Activated naive CD8-positive, alpha-beta T cell treated with anti-CD3 and anti-CD28 coated beads, Interleukin-2, amount 10 ng/mL, durations not matched to agents 7 days and 5 days (primary cell): ENCODE measurements around the gene COL3A1. TPM values are rescaled to one million over a fixed set of nuclear protein-coding genes. Genes with fewer than 3 reads are reported as not detected.

Experiments used
- ATAC-seq: fragments of 150-1000 bp; cut with Tn5 transposase; one replicate; pipeline ENCODE4 v1.10.0; 2021; ENCODE audit warnings: low read depth, moderate library complexity
- POLR2A ChIA-PET: fragments of 350-600 bp; sonication (Branson Sonifier 250); formaldehyde crosslinking; loops from one replicate; lab custom pipeline; 2021; ENCODE audit warnings: antibody characterized with exemption; lab: Charles Lee
- DNase-seq: peaks from one replicate; pipeline ENCODE4 v3.0.0; 2021
- H3K27ac Mint-ChIP-seq: one replicate; pipeline ENCODE4 v1.8.0; 2022; ENCODE audit warnings: mild to moderate bottlenecking, mixed read lengths
- H3K27me3 Mint-ChIP-seq: one replicate; pipeline ENCODE4 v1.8.0; 2022; ENCODE audit warnings: mild to moderate bottlenecking, moderate library complexity, mixed read lengths
- H3K36me3 Mint-ChIP-seq: one replicate; pipeline ENCODE4 v1.8.0; 2021; ENCODE audit warnings: mild to moderate bottlenecking, mixed read lengths
- H3K4me1 Mint-ChIP-seq: one replicate; pipeline ENCODE4 v1.8.0; 2021; ENCODE audit warnings: mixed read lengths
- H3K4me3 Mint-ChIP-seq: one replicate; pipeline ENCODE4 v1.8.0; 2022; ENCODE audit warnings: mild to moderate bottlenecking, moderate library complexity, mixed read lengths
- H3K9me3 Mint-ChIP-seq: one replicate; pipeline ENCODE4 v1.8.0; 2021; ENCODE audit warnings: mixed read lengths
- microRNA-seq: library from miRNA; unstranded; fragments of <30 nt; microRNA quantifications from one replicate; pipeline ENCODE4 v1.2.0, GENCODE V29; 2022
- total RNA-seq, 2 experiments: library from RNA; stranded (reverse); gene quantifications; one replicate each; pipeline ENCODE4 v1.2.3, GENCODE V29; 2021

Gene COL3A1
- total RNA-seq, 2 experiments from 2014 or later, result not detected

GRCh38 chr2:189048189-189048588 is 74.0 kb downstream of the COL3A1 start:
- no peak overlapping the region for H3K27ac Mint-ChIP-seq
- no peak for ATAC-seq

GRCh38 chr2:189049709-189050164 is 75.6 kb downstream of the COL3A1 start:
- Mint-ChIP-seq H3K27ac (no peak overlapping the region), H3K36me3 (no peaks in the 10 kb centered on the region), H3K4me1 (no peaks in the 10 kb centered on the region), H3K4me3 (no peak overlapping the region), H3K9me3 (no peaks in the 10 kb centered on the region), H3K27me3 (no peaks in the 10 kb centered on the region)
- DNase-seq (no peak), ATAC-seq (no peak)
- POLR2A ChIA-PET, result no interaction called here

More at GRCh38 chr2:189048189-189048588, 74.0 kb downstream of the COL3A1 start:
- H3K4me1 Mint-ChIP-seq, result no peaks in the 10 kb centered on the region
- DNase-seq, result no peak
- no peak overlapping the region for H3K4me3 Mint-ChIP-seq
- H3K36me3 Mint-ChIP-seq, result no peaks in the 10 kb centered on the region
- POLR2A ChIA-PET, result no interaction called here
- no peaks in the 10 kb centered on the region for H3K9me3 Mint-ChIP-seq
- no peaks in the 10 kb centered on the region for H3K27me3 Mint-ChIP-seq

- Mint-ChIP-seq H3K9me3 (no peaks in the 10 kb centered on the region), H3K4me3 (no peak overlapping the region), H3K4me1 (no peaks in the 10 kb centered on the region), H3K36me3 (no peaks in the 10 kb centered on the region), H3K27me3 (no peaks in the 10 kb centered on the region), H3K27ac (no peak overlapping the region)
- POLR2A ChIA-PET, result no interaction called here
- DNase-seq (no peak), ATAC-seq (no peak)
Measured at GRCh38 chr2:189050165-189050712, 76.1 kb downstream of the COL3A1 start.

- no peaks in the 10 kb centered on the region for H3K9me3 Mint-ChIP-seq
- POLR2A ChIA-PET, result no interaction called here
- DNase-seq (no peak), ATAC-seq (no peak)
- H3K4me1 Mint-ChIP-seq, result no peaks in the 10 kb centered on the region
- H3K36me3 Mint-ChIP-seq, result no peaks in the 10 kb centered on the region
- H3K4me3 Mint-ChIP-seq, result no peak overlapping the region
- no peak overlapping the region for H3K27ac Mint-ChIP-seq
- no peaks in the 10 kb centered on the region for H3K27me3 Mint-ChIP-seq
Measured at GRCh38 chr2:189056200-189057106, 82.3 kb downstream of the COL3A1 start.

GRCh38 chr2:189057316-189057715 is 83.1 kb downstream of the COL3A1 start:
- ATAC-seq (no peak), DNase-seq (no peak)
- no peaks in the 10 kb centered on the region for H3K9me3 Mint-ChIP-seq
- no peak overlapping the region for H3K27ac Mint-ChIP-seq
- no peaks in the 10 kb centered on the region for H3K4me1 Mint-ChIP-seq
- POLR2A ChIA-PET, result no interaction called here
- H3K27me3 Mint-ChIP-seq, result no peaks in the 10 kb centered on the region
- no peaks in the 10 kb centered on the region for H3K36me3 Mint-ChIP-seq
- H3K4me3 Mint-ChIP-seq, result no peak overlapping the region

- no peak for ATAC-seq
- no peak for DNase-seq
- Mint-ChIP-seq H3K4me1 (no peaks in the 10 kb centered on the region), H3K36me3 (no peaks in the 10 kb centered on the region), H3K4me3 (no peak overlapping the region), H3K9me3 (no peaks in the 10 kb centered on the region), H3K27me3 (no peaks in the 10 kb centered on the region), H3K27ac (no peak overlapping the region)
- POLR2A ChIA-PET, result no interaction called here
Measured at GRCh38 chr2:189060096-189060642, 86.0 kb downstream of the COL3A1 start.

Small RNAs within 50 kb of the gene (microRNA-seq; reads per million reads assigned to microRNA genes)
- gene MIR1245A, result not detected
- gene MIR1245B, result not detected
- not detected for gene MIR3606

Other genes starting within 250 kb of the COL3A1 start
- gene COL5A2, start 205.4 kb downstream of the COL3A1 start, total RNA-seq, result 1 to 10 TPM; 2.2 to 2.3 TPM